ENCODE results near the gene SMARCD2.

SMARCD2 gene

GRCh38 chr17:63831505-63831904 is 11.0 kb downstream of the SMARCD2 start:
- no peak for DNase-seq

- DNase-seq, result no peak
Measured at GRCh38 chr17:63830904-63831491, 11.5 kb downstream of the SMARCD2 start.

- no peak for DNase-seq
Measured at GRCh38 chr17:63830278-63830677, 12.2 kb downstream of the SMARCD2 start.

GRCh38 chr17:63828936-63829335 is 13.5 kb downstream of the SMARCD2 start:
- DNase-seq, result no peak

GRCh38 chr17:63827801-63828221 is 14.7 kb downstream of the SMARCD2 start:
- DNase-seq, result no peak

GRCh38 chr17:63827002-63827800 is 15.3 kb downstream of the SMARCD2 start, which contains the start of the genes FTSJ3 and PSMC5:
Gene FTSJ3, minus strand, starts transcription at chr17:63827663. Its CDS starts 761 bp downstream, at chr17:63826902.
Gene PSMC5, plus strand, starts transcription at chr17:63827431. Its CDS starts 60 bp downstream, at chr17:63827491.
- peak; percentile 89 for DNase-seq

GRCh38 chr17:63826468-63827001 is 15.9 kb downstream of the SMARCD2 start:
- DNase-seq, result no peak

- no peak for DNase-seq
Measured at GRCh38 chr17:63824362-63824761, 18.1 kb downstream of the SMARCD2 start.

- DNase-seq, result no peak
Measured at GRCh38 chr17:63823659-63824331, 18.7 kb downstream of the SMARCD2 start.

- no peak for DNase-seq
Measured at GRCh38 chr17:63822537-63822936, 19.9 kb downstream of the SMARCD2 start.

- DNase-seq, result no peak
Measured at GRCh38 chr17:63821804-63822203, 20.7 kb downstream of the SMARCD2 start.

GRCh38 chr17:63820963-63821561 is 21.4 kb downstream of the SMARCD2 start:
- no peak for DNase-seq

- no peak for DNase-seq
Measured at GRCh38 chr17:63819585-63820537, 22.6 kb downstream of the SMARCD2 start.

- DNase-seq, result no peak
Measured at GRCh38 chr17:63819131-63819530, 23.4 kb downstream of the SMARCD2 start.

- no peak for DNase-seq
Measured at GRCh38 chr17:63817736-63818385, 24.6 kb downstream of the SMARCD2 start.

- DNase-seq, result no peak
Measured at GRCh38 chr17:63816669-63817068, 25.8 kb downstream of the SMARCD2 start.

- no peak for DNase-seq
Measured at GRCh38 chr17:63816123-63816522, 26.4 kb downstream of the SMARCD2 start.

GRCh38 chr17:63809970-63810369 is 32.5 kb downstream of the SMARCD2 start:
- DNase-seq, result no peak

- no peak for DNase-seq
Measured at GRCh38 chr17:63805591-63805990, 36.9 kb downstream of the SMARCD2 start.

GRCh38 chr17:63804328-63804727 is 38.2 kb downstream of the SMARCD2 start:
- DNase-seq, result no peak

GRCh38 chr17:63800783-63801182 is 41.7 kb downstream of the SMARCD2 start:
- no peak for DNase-seq

Measured in GDM1 (cell line).